ENCODE data around the gene SPC24. TPM values are rescaled to one million over a fixed set of nuclear protein-coding genes. Genes with fewer than 3 reads are reported as not detected.
"Not testable (repeated sequence)": the region's sequence is repeated elsewhere in the genome, so short reads cannot be mapped to it uniquely, and the experiment has no call there.

Gene SPC24
- total RNA-seq, 1 donor from 2014 or later: 1.1 TPM

GRCh38 chr19:11127905-11128304 lies 27.7 kb downstream of the SPC24 start:
- TF ChIP-seq CTCF (IDR thresholded peaks at IDR 0.05): no peak
- peaks cover 0 to 4% of the 10 kb centered on the region in 2 donors for H3K4me1 ChIP-seq
- H3K4me3 ChIP-seq: no peak overlapping the region
- no peak overlapping the region for H3K27ac ChIP-seq
- H3K9me3 ChIP-seq: no peaks in the 10 kb centered on the region
- peaks cover 26 to 56% of the 10 kb centered on the region in 2 donors for H3K36me3 ChIP-seq
- no peak for DNase-seq (ENCODE audit: low spot score in 2 of 2)
- H3K27me3 ChIP-seq: no peaks in the 10 kb centered on the region
- intact Hi-C loops (cut with DNase I): loop anchor here (5.0 kb wide), 1 partner anchor 186 kb away; no protein-coding TSS in a partner anchor

GRCh38 chr19:11125994-11126685 lies 29.4 kb downstream of the SPC24 start:
- H3K4me3 ChIP-seq: no peak overlapping the region
- peak; percentile 53 to 91 for DNase-seq (ENCODE audit: low spot score in 2 of 2)
- no peaks in the 10 kb centered on the region for H3K27me3 ChIP-seq
- peak overlapping the region in 1 of 2 donors; percentile 53 for H3K27ac ChIP-seq
- H3K36me3 ChIP-seq: peaks cover 22 to 54% of the 10 kb centered on the region in 2 donors
- H3K9me3 ChIP-seq: no peaks in the 10 kb centered on the region
- peaks cover 0 to 4% of the 10 kb centered on the region in 2 donors for H3K4me1 ChIP-seq
- intact Hi-C loops (cut with DNase I): loop anchor here (5.0 kb wide), 1 partner anchor 184 kb away; no protein-coding TSS in a partner anchor
- peak; percentile 68 to 88 (median 78) for TF ChIP-seq CTCF (IDR thresholded peaks at IDR 0.05)

- DNase-seq (ENCODE audit: low spot score in 2 of 2); H3K4me1 ChIP-seq; H3K4me3 ChIP-seq; H3K27me3 ChIP-seq; H3K27ac ChIP-seq; intact Hi-C loops (cut with DNase I); H3K9me3 ChIP-seq: not testable (repeated sequence)
- H3K36me3 ChIP-seq: peaks cover 23 to 55% of the 10 kb centered on the region in 2 donors
Measured at GRCh38 chr19:11124157-11124556, 31.4 kb downstream of the SPC24 start.

- H3K9me3 ChIP-seq: no peaks in the 10 kb centered on the region
- H3K4me3 ChIP-seq: no peak overlapping the region
- no peak overlapping the region for H3K27ac ChIP-seq
- no peak for DNase-seq (ENCODE audit: low spot score in 2 of 2)
- no peaks in the 10 kb centered on the region for H3K27me3 ChIP-seq
- TF ChIP-seq CTCF (IDR thresholded peaks at IDR 0.05): no peak
- H3K36me3 ChIP-seq: peaks cover 15 to 51% of the 10 kb centered on the region in 2 donors
- peaks cover 0 to 4% of the 10 kb centered on the region in 2 donors for H3K4me1 ChIP-seq
- intact Hi-C loops (cut with DNase I): no loop called here
Measured at GRCh38 chr19:11123114-11123513, 32.5 kb downstream of the SPC24 start.

GRCh38 chr19:11121963-11122362 lies 33.6 kb downstream of the SPC24 start:
- DNase-seq (ENCODE audit: low spot score in 2 of 2); H3K27ac ChIP-seq; intact Hi-C loops (cut with DNase I); H3K4me3 ChIP-seq; H3K27me3 ChIP-seq; H3K9me3 ChIP-seq; H3K4me1 ChIP-seq: not testable (repeated sequence)
- peaks cover 15 to 58% of the 10 kb centered on the region in 2 donors for H3K36me3 ChIP-seq

- H3K4me1 ChIP-seq: no peaks in the 10 kb centered on the region
- intact Hi-C loops (cut with DNase I): no loop called here
- no peak overlapping the region for H3K27ac ChIP-seq
- no peaks in the 10 kb centered on the region for H3K9me3 ChIP-seq
- H3K4me3 ChIP-seq: no peak overlapping the region
- TF ChIP-seq CTCF (IDR thresholded peaks at IDR 0.05): no peak
- H3K27me3 ChIP-seq: no peaks in the 10 kb centered on the region
- no peak for DNase-seq (ENCODE audit: low spot score in 2 of 2)
- H3K36me3 ChIP-seq: peaks cover 25 to 77% of the 10 kb centered on the region in 2 donors
Measured at GRCh38 chr19:11116507-11116906, 39.1 kb downstream of the SPC24 start.
